Measurements from ENCODE around the gene RAB36. TPM values are rescaled to one million over a fixed set of nuclear protein-coding genes. Genes with fewer than 3 reads are reported as not detected.

RAB36 gene
- total RNA-seq, 4 donors from 2014 or later = 8.8 to 28.7 (median 14.7) TPM

- no peaks in the 10 kb centered on the region for H3K9me3 ChIP-seq
- H3K4me1 ChIP-seq = no peaks in the 10 kb centered on the region
- intact Hi-C loops (cut with DNase I; ENCODE audit: low total_unique reads) = loop anchor here (10.0 kb wide), 1 partner anchor 170 kb away; no protein-coding TSS in a partner anchor
- TF ChIP-seq POLR2A (IDR thresholded peaks at IDR 0.05) (no peak), CTCF (IDR thresholded peaks at IDR 0.05) (no peak)
- no peaks in the 10 kb centered on the region for H3K27me3 ChIP-seq
- H3K36me3 ChIP-seq = no peaks in the 10 kb centered on the region
- no peak for DNase-seq
- H3K4me3 ChIP-seq = no peak overlapping the region
- no peak overlapping the region for H3K27ac ChIP-seq
Measured at GRCh38 chr22:23124611-23125511, 20.4 kb upstream of the RAB36 start.

GRCh38 chr22:23125512-23126103 is 19.7 kb upstream of the RAB36 start:
- Histone ChIP-seq H3K27ac (no peak overlapping the region), H3K9me3 (no peaks in the 10 kb centered on the region), H3K4me3 (no peak overlapping the region), H3K36me3 (no peaks in the 10 kb centered on the region), H3K4me1 (no peaks in the 10 kb centered on the region), H3K27me3 (no peaks in the 10 kb centered on the region)
- no peak for DNase-seq
- intact Hi-C loops (cut with DNase I; ENCODE audit: low total_unique reads) = loop anchor here (10.0 kb wide), 1 partner anchor 171 kb away; no protein-coding TSS in a partner anchor
- TF ChIP-seq POLR2A (IDR thresholded peaks at IDR 0.05) (no peak), CTCF (IDR thresholded peaks at IDR 0.05) (no peak)

GRCh38 chr22:23126165-23127054 is 18.9 kb upstream of the RAB36 start:
- no peaks in the 10 kb centered on the region for H3K27me3 ChIP-seq
- intact Hi-C loops (cut with DNase I; ENCODE audit: low total_unique reads) = loop anchor here (10.0 kb wide), 1 partner anchor 172 kb away; no protein-coding TSS in a partner anchor
- H3K4me3 ChIP-seq = no peak overlapping the region
- H3K4me1 ChIP-seq = no peaks in the 10 kb centered on the region
- no peak for TF ChIP-seq CTCF (IDR thresholded peaks at IDR 0.05)
- no peak for TF ChIP-seq POLR2A (IDR thresholded peaks at IDR 0.05)
- no peak overlapping the region for H3K27ac ChIP-seq
- H3K36me3 ChIP-seq = no peaks in the 10 kb centered on the region
- DNase-seq = no peak
- H3K9me3 ChIP-seq = no peaks in the 10 kb centered on the region

GRCh38 chr22:23127055-23127756 is 18.1 kb upstream of the RAB36 start:
- intact Hi-C loops (cut with DNase I; ENCODE audit: low total_unique reads) = loop anchor here (10.0 kb wide), 1 partner anchor 172 kb away; no protein-coding TSS in a partner anchor
- H3K27ac ChIP-seq = no peak overlapping the region
- no peak for DNase-seq
- no peaks in the 10 kb centered on the region for H3K4me1 ChIP-seq
- H3K27me3 ChIP-seq = no peaks in the 10 kb centered on the region
- H3K36me3 ChIP-seq = no peaks in the 10 kb centered on the region
- no peaks in the 10 kb centered on the region for H3K9me3 ChIP-seq
- no peak overlapping the region for H3K4me3 ChIP-seq
- no peak for TF ChIP-seq CTCF (IDR thresholded peaks at IDR 0.05)
- no peak for TF ChIP-seq POLR2A (IDR thresholded peaks at IDR 0.05)
